Hippocampal formation (tissue), 2 donors: Measurements from ENCODE around the gene CAND2.
A peak's percentile ranks its signal among the peaks of the same experiment; 100 is the strongest.

Source experiments
- DNase-seq, 2 donors: peaks; one replicate each; lab custom pipeline; 2025; lab: John Stamatoyannopoulos, UW

The CAND2 gene

GRCh38 chr3:12796171-12797123 is at the start of gene CAND2:
CAND2 (plus strand) TSS chr3:12796680; CDS start chr3:12796721, 41 bp downstream.
- peak; percentile 44 to 48 for DNase-seq

- no peak for DNase-seq
These were observed 48.0 kb upstream of the CAND2 start for GRCh38 chr3:12748477-12748876.

GRCh38 chr3:12750223-12750622 is 46.3 kb upstream of the CAND2 start:
- no peak for DNase-seq

- no peak for DNase-seq
These were observed 45.8 kb upstream of the CAND2 start for GRCh38 chr3:12750658-12751071.

- DNase-seq: no peak
These were observed 44.9 kb upstream of the CAND2 start for GRCh38 chr3:12751571-12751970.

- DNase-seq: no peak
These were observed 44.4 kb upstream of the CAND2 start for GRCh38 chr3:12752102-12752501.

- DNase-seq: no peak
These were observed 43.7 kb upstream of the CAND2 start for GRCh38 chr3:12752809-12753208.

GRCh38 chr3:12753275-12754028 is 43.0 kb upstream of the CAND2 start:
- DNase-seq: no peak

- DNase-seq: no peak
These were observed 42.2 kb upstream of the CAND2 start for GRCh38 chr3:12754313-12754712.

GRCh38 chr3:12755754-12756153 is 40.7 kb upstream of the CAND2 start:
- DNase-seq: no peak

GRCh38 chr3:12756175-12756574 is 40.3 kb upstream of the CAND2 start:
- DNase-seq: no peak

GRCh38 chr3:12756635-12757034 is 39.8 kb upstream of the CAND2 start:
- no peak for DNase-seq

- no peak for DNase-seq
These were observed 38.3 kb upstream of the CAND2 start for GRCh38 chr3:12758025-12758781.

- no peak for DNase-seq
These were observed 37.3 kb upstream of the CAND2 start, which contains the start of gene TMEM40 for GRCh38 chr3:12759097-12759679. TMEM40 (minus strand) TSS chr3:12759259; CDS start chr3:12749832, 9,427 bp downstream.

- DNase-seq: no peak
These were observed 36.6 kb upstream of the CAND2 start for GRCh38 chr3:12759693-12760565.

- no peak for DNase-seq
These were observed 32.2 kb upstream of the CAND2 start for GRCh38 chr3:12764171-12764776.

GRCh38 chr3:12766541-12766940 is 29.9 kb upstream of the CAND2 start:
- DNase-seq: no peak

GRCh38 chr3:12768579-12769527 is 27.6 kb upstream of the CAND2 start:
- no peak for DNase-seq

GRCh38 chr3:12769761-12770160 is 26.7 kb upstream of the CAND2 start:
- no peak for DNase-seq
